NB4 (cell line): ENCODE data around the gene ADRB2.

Experiments
- CTCF ChIP-seq: IDR thresholded peaks from one replicate; pipeline ENCODE4 v1.5.1; 2012; ENCODE audit warnings: low read depth, low read length
- MAX ChIP-seq: IDR thresholded peaks from 2 replicates; pipeline ENCODE4 v1.6.1; 2011; ENCODE audit warnings: low read depth, low read length
- MYC ChIP-seq: IDR thresholded peaks from 2 replicates; pipeline ENCODE4 v1.6.1; 2011; ENCODE audit warnings: low read depth, low read length
- POLR2A ChIP-seq: IDR thresholded peaks from 2 replicates; pipeline ENCODE4 v1.6.1; 2011; ENCODE audit warnings: mild to moderate bottlenecking; ENCODE audit not compliant: insufficient read length; ENCODE audit errors: extremely low read depth

DNA sequence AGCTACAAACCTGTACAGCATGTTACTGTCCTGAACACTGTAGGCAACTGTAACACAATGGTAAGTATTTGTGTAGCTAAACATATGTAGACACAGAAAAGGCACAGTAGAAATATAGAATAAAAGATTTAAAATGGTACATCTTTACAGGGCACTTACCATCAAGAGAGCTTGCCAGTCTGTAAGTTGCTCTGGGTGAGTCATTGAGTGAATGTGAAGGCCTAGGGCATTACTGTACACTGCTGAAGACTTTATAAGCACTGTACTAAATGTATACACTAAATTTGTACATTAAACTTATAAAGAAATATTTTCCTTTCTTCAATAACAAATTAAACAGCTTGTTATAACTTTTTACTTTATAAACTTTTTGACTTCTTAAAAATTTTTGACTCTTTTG, 20.5 kb downstream of the ADRB2 start:
- TF ChIP-seq CTCF (no peak), POLR2A (no peak), MAX (no peak), MYC (no peak)
